NCI-H2107 treated with DMSO at 0.1 percent for 48 hours (cell line): ENCODE measurements around the gene CCDC43.
A peak's percentile ranks its signal among the peaks of the same experiment; 100 is the strongest.
"Not testable (repeated sequence)": the region's sequence is repeated elsewhere in the genome, so short reads cannot be mapped to it uniquely, and the experiment has no call there.

Experiments used
- DNase-seq: peaks from one replicate; lab custom pipeline; 2025; ENCODE audit not compliant: unreplicated experiment; lab: John Stamatoyannopoulos, UW

The CCDC43 gene

GRCh38 chr17:44689477-44690217 is at the start of gene CCDC43:
Gene CCDC43 (minus strand): TSS chr17:44689776. CDS start chr17:44689753, 23 bp downstream.
- peak; percentile 59 for DNase-seq

DNA sequence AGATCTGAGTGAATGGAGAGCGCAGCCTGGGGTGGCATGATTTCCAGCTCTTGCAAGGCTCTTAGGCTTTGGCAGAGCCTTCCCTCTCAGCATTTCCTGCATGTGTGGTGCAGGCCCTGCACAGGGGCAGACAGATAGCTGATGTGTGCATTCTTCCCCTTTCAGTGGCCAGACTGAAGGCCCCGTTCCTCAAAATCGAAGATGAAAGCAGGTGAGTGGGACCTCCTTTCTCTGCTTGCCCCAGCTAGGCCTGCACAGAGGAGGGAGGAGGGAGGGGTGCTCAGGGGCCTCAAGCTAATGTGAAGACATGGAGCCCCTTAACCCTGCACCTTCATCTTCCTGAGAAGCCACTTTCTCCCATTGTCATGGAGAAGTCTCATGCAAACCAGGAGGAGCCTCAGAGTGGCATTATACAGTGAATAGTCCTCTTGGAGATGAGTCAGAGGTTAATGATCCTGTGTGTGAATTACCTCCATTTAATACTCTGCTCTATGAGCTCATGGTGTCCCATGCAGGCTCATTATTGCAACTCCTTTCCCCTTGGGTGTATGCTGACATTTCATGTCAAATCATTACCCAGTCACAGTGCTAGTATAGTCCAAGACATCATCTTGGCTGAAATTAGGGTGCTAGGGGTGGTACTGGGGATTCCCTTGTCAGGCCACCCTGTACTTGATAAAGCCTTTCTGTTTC is 48.8 kb upstream of the CCDC43 start:
- DNase-seq = no peak

DNA sequence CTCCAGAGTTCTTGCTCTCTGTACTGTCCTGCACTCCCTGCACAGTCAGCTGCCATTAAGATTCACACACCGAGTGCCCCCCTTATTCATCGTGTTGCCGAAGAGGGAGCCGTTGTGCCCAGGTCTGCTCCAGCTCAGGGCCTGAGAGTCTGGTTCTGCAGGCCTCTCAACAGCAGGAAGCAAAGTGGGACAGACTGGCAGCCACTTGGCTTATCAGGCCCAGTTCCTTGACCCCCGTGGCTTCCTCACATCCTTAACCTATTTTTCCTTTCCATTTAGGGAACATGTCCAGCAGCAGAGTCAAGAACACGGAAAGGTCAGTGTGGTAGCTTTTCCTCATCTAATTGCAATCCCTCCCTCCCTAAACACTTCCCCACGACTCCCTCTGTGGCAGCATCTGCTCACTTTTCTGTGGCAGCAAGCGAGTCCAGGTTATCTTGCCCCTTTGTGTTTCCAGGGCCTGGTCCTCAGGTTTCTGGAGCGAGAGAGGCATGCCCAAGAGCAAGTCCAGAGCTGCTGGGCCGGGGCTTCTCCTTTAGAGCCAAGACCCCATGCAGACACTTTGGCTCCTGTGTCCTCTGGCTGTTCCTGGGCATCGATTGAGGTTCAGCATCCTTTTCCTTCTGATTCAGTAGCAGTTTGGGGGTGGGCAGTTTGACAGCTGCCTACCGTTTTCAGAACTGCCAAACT is 47.1 kb upstream of the CCDC43 start:
- DNase-seq = no peak

GRCh38 chr17:44734272-44734671 is 44.7 kb upstream of the CCDC43 start:
- no peak for DNase-seq

DNA sequence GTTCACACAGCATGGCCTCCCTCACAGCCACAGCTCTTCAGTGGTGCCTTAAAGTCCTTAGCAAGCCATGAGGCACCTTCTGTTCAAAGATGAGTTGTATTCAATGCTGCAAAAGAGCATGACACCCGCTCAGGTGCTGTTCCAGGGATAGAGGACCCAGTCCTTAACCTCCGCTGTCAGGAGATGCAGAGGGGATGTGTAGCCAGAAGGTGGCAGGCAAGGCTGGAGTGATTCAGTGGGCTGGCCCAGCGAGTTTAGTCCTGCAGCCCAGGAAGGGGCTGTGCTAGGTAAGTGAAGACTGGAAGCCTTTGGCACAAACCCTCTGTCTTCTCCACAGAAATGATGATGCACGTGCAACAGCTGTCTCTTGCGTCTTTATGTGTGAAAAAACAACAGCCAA is 44.2 kb upstream of the CCDC43 start:
- DNase-seq = no peak

GRCh38 chr17:44726121-44726520 is 36.5 kb upstream of the CCDC43 start:
- DNase-seq = not testable (repeated sequence)

DNA sequence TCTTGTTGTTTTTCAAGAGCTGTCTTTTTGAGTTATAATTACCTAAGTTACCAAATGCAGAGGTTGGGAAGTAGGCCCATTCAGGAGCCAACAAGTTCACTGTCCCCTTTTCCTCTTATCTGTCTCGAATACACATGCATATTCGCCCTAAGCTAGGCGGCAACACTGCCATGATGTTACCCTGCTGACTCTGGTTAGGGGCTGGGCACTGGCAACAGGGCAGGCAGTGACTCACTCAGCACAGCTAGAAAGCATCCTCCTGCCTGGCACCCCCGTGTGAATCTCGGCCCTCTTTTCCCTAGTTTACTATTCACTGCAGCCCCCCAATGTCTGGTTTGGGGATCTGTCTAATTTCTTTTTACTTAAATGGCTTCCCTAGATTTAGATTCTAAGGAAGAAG is 32.7 kb upstream of the CCDC43 start:
- no peak for DNase-seq

DNA sequence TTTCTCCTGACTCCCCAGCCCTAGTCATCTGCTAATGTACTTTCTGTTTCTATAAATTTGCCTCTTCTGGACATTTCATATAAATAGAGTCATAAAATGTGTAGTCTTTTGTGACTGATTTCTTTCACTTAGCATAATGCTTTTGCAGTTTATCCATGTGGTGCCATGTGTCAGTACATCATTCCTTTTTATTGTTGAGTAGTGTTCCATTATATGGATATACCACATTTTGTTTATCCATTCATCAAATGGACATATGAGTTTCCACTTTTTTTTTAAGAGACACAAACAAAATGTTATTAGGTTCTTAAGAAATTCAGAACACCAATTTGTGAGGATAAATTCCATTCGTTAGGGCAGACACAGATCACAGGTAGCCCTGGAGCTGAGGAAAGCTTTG is 29.9 kb upstream of the CCDC43 start:
- DNase-seq = no peak

DNA sequence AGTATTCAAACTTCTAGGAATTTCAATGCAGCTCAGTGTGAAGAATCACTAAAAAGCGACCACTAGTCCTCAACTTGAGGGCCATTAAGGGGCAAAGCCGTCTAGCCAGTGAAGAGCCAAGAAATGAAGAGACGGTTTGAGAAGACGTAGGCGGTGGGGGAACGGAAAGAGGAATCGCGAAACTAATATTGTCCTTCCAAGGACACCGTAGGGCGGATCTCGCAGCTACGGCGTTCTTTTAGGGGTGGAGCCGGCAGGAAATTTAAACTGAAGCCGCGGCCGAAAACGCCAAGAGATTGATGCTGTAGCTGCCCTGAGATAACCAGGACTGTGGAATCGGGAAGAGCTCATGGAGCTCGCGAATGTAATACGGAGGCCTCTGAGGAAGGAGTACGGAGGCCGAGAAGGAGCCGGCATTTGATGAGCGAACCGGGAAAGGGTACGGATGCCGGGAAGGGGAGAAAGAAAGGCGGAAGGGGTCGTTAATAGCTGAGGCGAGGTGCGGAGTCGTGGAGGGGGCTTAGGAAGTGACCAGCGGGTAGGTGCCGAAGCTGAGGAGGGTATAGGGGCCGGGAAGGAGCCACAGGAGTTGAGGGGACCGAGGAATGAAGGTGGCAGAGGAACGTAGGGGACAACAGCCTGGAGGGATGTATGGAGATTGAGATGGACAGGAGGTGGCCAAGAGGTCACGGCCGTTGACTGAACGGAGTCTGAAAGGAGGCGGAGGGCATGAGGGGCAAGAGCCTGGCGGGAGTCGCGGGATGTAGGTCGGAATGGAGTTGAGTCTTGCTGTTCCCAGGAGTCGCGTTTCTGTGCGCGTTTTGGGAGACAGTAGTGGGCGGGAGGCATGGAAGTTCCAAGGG is 19.1 kb upstream of the CCDC43 start, which contains the start of gene DBF4B:
TSS of gene DBF4B (plus strand) at position 265 of the 863 bp plus-strand sequence. CDS start at position 421, 156 bp downstream.
- DNase-seq = peak; percentile 79

DNA sequence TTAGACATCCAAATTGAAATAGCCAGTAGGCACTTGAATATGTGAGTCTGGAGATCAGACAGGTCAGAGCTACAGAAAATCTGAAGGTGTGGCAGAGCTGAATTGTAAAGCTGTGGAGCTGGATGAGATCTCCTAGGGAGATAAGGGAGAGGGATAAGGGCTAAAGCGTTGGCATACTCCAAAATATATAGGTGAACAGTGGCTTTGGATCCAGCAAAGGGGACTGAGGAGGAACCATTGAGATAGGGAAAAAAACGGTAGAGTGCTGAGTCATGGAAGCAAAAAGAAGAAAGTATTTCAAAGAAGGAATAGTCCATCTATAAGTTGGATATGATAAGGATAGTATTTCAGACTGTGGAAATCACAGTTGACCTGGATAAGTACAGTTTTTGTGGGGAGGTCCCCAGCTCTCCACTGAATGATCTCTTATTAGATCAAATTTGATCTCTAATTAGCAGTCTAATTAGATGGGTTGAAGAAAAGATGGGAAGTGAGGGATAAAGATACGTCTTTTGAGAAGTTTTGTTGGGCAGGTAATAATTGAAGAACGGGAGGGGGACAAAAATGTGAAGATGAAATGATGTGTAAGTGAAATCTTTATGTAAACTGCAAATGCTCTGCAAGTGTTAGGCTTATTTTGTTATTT is 18.3 kb upstream of the CCDC43 start:
- no peak for DNase-seq

- DNase-seq = not testable (repeated sequence)
Observed at GRCh38 chr17:44700288-44700687, 10.7 kb upstream of the CCDC43 start.

- no peak for DNase-seq
Observed at GRCh38 chr17:44693609-44694008, 4.0 kb upstream of the CCDC43 start.

DNA sequence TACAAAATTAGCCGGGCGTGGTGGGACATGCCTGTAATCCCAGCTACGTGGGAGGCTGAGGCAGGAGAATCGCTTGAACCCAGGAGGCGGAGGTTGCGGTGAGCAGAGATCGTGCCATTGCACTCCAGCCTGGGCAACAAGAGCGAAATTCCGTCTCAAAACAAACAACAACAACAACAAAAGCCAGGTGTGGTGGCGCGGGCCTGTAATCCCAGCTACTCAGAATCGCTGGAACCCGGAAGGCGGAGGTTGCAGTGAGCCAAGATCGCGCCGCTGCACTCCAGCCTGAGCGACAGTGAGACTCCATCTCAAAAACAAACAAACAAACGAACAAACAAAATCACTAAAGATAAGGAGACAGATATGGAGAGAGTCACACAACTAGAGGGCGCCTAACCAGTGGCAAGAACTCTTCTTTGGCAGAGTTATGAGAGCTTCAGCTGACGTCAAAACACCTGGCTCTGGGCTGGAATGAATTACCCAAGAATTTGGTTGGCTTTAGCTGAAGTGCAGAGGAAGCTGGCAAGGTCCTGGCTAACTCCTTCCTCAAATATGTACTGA is 1.2 kb upstream of the CCDC43 start:
- DNase-seq = peak; percentile 3

- DNase-seq = no peak
Observed at GRCh38 chr17:44688675-44689476, 700 bp downstream of the CCDC43 start.

DNA sequence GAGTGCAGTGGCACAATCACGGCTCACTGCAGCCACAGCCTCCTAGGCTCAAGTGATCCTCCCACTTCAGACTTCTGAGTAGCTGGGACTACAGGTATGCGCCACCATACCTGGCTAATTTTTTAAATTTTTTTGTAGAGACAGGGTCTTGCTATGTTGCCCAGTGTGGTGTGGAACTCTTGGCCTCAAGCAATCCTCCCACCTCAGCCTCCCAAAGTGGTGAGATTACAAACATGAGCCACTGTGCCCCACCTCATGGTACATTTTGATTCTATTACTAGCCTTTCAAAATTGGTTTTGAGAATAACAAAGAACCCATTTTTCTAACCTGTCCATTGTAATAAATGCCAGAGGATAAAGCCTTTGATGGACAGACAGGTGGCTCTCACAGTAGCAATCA is 1.4 kb downstream of the CCDC43 start:
- DNase-seq = no peak

DNA sequence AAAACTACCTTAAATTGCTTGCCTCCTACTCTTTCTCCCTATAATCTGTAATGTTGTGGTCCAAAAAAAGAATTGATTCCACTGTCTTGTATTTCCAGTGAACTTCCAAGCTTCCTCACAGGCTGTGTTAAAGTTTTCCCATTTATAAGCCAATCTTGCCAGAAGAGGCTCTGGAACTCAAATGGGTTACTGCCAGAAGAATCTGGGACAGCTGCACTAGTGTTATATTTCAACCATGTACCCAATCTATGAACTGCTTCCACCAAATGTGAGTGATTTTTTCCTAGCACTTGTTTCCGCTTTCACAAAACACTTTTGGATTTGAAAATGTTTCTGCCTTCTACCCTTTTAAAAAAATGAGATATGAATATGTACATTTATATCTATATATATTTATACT is 1.8 kb downstream of the CCDC43 start:
- no peak for DNase-seq

GRCh38 chr17:44683303-44683702 is 6.3 kb downstream of the CCDC43 start:
- DNase-seq = not testable (repeated sequence)

DNA sequence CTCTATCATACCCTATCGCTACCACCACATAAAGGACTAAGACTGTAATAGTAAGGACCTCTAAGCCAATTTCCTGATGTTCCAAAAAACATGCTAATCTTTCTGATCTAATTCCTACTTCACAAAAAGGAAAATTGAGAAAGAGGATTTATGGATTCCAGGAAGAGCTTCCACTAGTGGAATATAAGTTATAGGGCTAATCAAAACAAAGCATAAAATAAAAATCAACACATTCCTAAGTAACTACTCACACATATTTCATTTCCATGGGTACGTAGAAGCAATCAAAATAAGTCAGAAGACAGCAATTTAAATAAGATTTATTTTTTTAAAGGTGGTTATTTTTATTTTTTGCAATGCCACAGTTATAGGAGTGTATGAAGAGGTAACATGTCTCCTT is 12.4 kb downstream of the CCDC43 start:
- no peak for DNase-seq

DNA sequence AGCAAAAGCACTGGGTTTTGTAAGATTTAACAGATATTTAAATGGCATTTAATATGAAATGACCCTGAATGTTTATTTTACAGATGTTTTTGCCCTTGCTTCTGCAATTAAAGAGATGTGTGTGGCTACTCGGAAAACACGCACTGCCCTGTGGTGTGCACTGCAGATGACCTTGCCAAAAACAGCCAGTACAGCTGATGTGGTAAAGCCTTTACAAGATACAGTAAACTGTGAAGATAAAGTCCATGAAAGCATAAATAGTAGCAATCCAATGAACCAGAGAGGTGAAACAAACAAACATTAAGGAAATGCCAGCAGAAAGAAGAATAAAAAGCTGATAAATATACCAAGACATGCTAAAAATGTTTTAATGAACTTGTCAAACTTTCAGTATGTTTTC is 15.7 kb downstream of the CCDC43 start:
- DNase-seq = no peak
